GM23338 (cell line): ENCODE measurements around the gene TIMMDC1.

Experiments used
- CREB1 ChIP-seq: fragments of 250-450 bp; sonication (Bioruptor Pico); IDR thresholded peaks from 2 replicates; pipeline ENCODE4 v1.5.0; 2020; ENCODE audit warnings: low read depth, mild to moderate bottlenecking, moderate library complexity
- CTCF ChIP-seq, 2 experiments: fragments of 200-600 bp in 1 of 2; sonication (generic) in 1 of 2; conservative IDR thresholded peaks; 2 replicates each; pipeline versions ENCODE4 v1.5.1 to v1.6.1; 2016 to 2017; ENCODE audit warnings: antibody characterized with exemption in 2 of 2, low read depth in 2 of 2, mild to moderate bottlenecking in 2 of 2, moderate library complexity in 1 of 2
- ETS1 ChIP-seq: IDR thresholded peaks from 2 replicates; pipeline ENCODE4 v1.6.1; 2016; ENCODE audit warnings: antibody characterized with exemption
- EZH2 ChIP-seq: fragments of 200-600 bp; sonication (generic); IDR thresholded peaks from one replicate; pipeline ENCODE4 v1.8.0; 2017; ENCODE audit warnings: antibody characterized with exemption, mild to moderate bottlenecking, low read depth; ENCODE audit not compliant: unreplicated experiment
- EZH2phosphoT487 ChIP-seq: fragments of 200-600 bp; sonication (generic); IDR thresholded peaks from one replicate; pipeline ENCODE4 v1.8.1; 2018; ENCODE audit warnings: antibody characterized with exemption; ENCODE audit not compliant: unreplicated experiment
- JUNB ChIP-seq: IDR thresholded peaks from one replicate; pipeline ENCODE4 v1.6.1; 2016; ENCODE audit warnings: antibody characterized with exemption; ENCODE audit not compliant: unreplicated experiment
- POLR2AphosphoS5 ChIP-seq: IDR thresholded peaks from 2 replicates; pipeline ENCODE4 v1.6.1; 2016; ENCODE audit warnings: antibody characterized with exemption, low read depth
- REST ChIP-seq: IDR thresholded peaks from one replicate; pipeline ENCODE4 v1.6.1; 2018; ENCODE audit warnings: antibody characterized with exemption; ENCODE audit not compliant: unreplicated experiment

GRCh38 chr3:119507404-119507803, 9.1 kb downstream of the TIMMDC1 start:
- TF ChIP-seq CTCF (conservative IDR thresholded peaks at IDR 0.05; ENCODE audit: low read depth in 2 of 2) (no peak), POLR2AphosphoS5 (no peak), JUNB (no peak), REST (no peak), ETS1 (no peak), CREB1 (no peak), EZH2phosphoT487 (no peak), EZH2 (no peak)
